OCI-LY1 (cell line): ENCODE results near the gene SLC25A1.
"Not testable (repeated sequence)": the region's sequence is repeated elsewhere in the genome, so short reads cannot be mapped to it uniquely, and the experiment has no call there.

Experiments
- EZH2 ChIP-seq: fragments of 200-600 bp; sonication (generic), shearing (Covaris generic); IDR thresholded peaks from 2 replicates; pipeline ENCODE4 v1.8.0; 2017; ENCODE audit warnings: borderline replicate concordance, mixed run types, mild to moderate bottlenecking, antibody characterized with exemption, low read length, moderate library complexity, mixed read lengths
- TF ChIP-seq, protein P1 (sequence below): fragments of 200-600 bp; sonication (generic), shearing (Covaris generic); IDR thresholded peaks from 2 replicates; pipeline ENCODE4 v1.5.1; 2017; ENCODE audit warnings: mild to moderate bottlenecking, antibody characterized with exemption, low read length, moderate library complexity, mixed read lengths

DNA sequence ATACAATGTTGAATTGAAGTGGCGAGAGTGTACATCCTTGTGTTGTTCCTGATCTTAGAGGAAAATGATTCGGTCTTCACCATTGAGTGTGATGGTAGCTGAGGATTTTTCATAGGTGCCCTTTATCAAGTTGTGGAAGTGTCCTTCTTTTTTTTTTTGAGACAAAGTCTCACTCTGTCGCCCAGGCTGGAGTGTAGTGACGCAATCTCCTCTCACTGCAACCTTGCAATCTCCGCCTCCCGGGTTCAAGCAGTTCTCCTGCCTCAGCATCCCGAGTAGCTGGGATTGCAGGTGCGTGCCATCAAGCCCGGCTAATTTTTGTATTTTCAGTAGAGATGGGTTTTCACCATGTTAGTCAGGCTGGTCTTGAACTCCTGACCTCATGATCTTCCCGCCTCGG lies 19.9 kb downstream of the SLC25A1 start:
- TF ChIP-seq, protein P1, sequence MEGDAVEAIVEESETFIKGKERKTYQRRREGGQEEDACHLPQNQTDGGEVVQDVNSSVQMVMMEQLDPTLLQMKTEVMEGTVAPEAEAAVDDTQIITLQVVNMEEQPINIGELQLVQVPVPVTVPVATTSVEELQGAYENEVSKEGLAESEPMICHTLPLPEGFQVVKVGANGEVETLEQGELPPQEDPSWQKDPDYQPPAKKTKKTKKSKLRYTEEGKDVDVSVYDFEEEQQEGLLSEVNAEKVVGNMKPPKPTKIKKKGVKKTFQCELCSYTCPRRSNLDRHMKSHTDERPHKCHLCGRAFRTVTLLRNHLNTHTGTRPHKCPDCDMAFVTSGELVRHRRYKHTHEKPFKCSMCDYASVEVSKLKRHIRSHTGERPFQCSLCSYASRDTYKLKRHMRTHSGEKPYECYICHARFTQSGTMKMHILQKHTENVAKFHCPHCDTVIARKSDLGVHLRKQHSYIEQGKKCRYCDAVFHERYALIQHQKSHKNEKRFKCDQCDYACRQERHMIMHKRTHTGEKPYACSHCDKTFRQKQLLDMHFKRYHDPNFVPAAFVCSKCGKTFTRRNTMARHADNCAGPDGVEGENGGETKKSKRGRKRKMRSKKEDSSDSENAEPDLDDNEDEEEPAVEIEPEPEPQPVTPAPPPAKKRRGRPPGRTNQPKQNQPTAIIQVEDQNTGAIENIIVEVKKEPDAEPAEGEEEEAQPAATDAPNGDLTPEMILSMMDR = not testable (repeated sequence)
- not testable (repeated sequence) for TF ChIP-seq EZH2
